ENCODE measurements around the gene TLR10. TPM values are rescaled to one million over a fixed set of nuclear protein-coding genes. Genes with fewer than 3 reads are reported as not detected.
"Not testable (repeated sequence)": the region's sequence is repeated elsewhere in the genome, so short reads cannot be mapped to it uniquely, and the experiment has no call there.

The TLR10 gene
- polyA plus RNA-seq, 3 donors = 0.64 to 0.87 (median 0.65) TPM

DNA sequence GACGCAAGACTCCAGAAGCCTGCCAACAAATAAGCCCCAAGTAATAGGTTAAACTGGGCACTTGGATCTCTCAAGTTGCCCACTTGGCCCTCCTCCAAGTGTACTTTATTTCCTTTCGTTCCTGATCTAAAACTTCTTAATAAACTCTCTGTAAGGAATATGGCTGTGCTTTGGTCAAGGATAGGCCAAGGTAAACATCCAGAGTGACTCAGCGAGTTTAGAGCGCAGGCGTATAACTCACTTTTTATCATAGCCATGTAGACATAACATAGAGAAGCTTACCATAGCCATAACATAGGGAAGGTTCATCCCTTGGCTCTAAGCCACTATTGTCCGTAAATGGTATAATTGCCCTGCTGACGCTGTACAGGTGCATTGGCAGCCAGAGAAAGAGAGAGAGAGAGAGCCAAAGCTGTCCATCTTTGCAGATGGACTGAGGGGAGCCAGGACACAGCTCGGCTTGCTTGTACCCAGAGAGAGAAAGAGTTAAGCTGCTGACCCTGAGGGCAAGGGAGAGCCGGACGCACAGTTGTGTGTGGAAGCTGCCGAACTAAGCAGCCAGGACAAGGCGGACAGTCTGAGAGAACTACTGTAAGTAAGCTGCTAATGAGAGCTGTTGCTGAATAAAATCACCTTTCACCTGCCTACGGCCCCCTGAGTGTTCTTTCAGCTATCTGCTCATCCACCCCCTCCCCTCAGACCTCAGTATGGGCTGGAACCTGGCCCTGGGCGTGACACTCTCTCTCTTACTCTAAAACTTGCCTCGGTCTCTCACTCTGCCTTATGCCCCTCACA lies 20.0 kb upstream of the TLR10 start:
- no peak for DNase-seq (ENCODE audit: low read depth in 3 of 3, low spot score in 2 of 3)

- no peak for DNase-seq (ENCODE audit: low read depth in 3 of 3, low spot score in 2 of 3)
Measured at GRCh38 chr4:38800961-38801450, 18.2 kb upstream of the TLR10 start.

DNA sequence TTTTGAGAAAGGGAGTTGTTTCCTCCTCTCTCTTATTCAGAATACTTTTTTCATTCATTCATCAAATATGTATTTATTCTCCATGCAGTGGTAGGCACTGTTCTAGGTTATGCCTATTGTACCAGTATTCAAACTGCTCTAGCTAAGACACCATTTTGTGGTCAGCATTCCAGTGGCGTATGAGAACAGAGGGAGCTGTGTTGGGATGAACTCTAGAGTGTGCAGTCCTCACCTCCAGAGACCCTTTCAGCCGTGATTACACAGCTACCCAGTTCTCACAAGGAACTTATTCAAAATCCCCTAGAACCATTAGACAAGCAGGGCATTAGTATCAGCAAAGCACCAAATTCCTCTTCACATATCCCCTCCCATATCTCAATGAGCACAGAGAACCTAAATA lies 17.6 kb upstream of the TLR10 start:
- no peak for DNase-seq (ENCODE audit: low read depth in 3 of 3, low spot score in 2 of 3)

GRCh38 chr4:38795087-38795486 lies 12.3 kb upstream of the TLR10 start:
- DNase-seq (ENCODE audit: low read depth in 3 of 3, low spot score in 2 of 3) = no peak

DNA sequence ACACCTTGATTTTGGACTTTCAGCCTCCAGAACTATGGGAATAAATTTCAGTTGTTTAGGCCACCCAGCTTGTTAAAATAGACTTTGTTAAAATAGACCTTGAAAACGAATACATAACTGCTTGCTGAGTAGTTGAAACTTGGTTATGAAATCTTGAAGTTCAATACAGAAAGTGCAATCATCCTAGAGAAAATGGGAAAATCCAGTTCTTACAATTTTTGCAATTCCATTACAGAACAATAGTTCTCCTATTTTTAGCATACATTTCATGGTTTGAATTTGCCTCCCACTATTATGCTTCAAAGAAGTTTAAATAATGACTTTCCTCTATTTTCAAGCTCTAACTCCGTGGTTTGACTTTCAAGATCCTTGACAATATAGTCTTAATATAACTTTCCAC lies 11.3 kb upstream of the TLR10 start:
- DNase-seq (ENCODE audit: low read depth in 3 of 3, low spot score in 2 of 3) = no peak

DNA sequence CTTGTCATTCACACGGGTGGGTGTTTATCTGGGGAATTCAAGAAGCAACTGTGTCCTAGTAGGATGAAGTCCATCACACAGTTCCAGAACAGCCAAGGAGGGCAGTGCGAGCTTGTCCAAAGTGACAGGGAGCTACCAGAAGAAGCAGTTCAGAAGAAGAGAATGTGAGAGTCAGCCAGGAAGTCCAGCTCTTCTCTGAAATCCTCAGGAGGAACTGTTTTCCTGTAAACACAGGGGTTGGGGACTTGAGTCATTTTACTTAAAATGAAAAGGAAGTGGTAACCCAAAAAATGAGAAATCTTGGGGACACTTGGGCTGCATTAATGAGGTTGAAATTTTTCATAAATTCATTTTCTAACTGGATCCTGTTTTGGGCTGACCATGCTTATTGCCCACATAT lies 8.2 kb upstream of the TLR10 start:
- no peak for DNase-seq (ENCODE audit: low read depth in 3 of 3, low spot score in 2 of 3)

DNA sequence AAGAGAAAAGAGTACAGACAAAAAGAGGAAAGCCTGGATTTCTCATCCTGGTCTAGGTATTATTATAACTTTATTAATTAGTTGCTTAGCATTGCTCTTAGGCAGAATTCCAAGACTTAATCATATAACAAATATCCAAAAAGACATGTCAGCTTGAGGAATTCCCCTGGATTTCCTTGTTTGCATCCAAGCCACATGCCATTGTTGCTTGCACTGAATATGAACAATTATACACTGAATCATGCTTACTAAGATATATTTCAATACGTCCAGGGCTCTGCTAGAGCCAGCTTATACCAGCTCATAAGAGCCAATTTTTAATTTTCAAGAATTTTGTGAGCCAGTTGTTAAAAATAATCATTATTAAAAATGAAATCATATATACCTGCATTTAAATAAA lies 5.5 kb upstream of the TLR10 start:
- DNase-seq (ENCODE audit: low read depth in 3 of 3, low spot score in 2 of 3) = no peak

DNA sequence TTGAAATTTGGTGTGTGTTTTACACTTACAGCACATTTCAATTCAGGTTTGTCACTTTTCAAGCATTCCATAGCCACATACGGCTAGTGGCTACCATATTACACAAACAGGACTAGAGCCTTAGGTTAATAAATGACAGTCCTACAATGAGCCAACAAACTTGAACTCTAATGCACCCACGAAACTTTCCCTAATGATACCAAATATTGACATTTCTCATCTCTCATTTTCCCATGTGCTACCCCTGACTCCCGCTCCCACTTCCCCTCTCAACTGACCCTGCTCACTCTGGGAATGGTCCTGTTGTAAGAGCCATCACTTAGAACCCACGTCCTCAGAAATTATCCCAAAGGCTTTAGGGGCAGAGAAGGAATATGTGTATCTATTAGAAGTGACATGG lies 4.9 kb upstream of the TLR10 start:
- DNase-seq (ENCODE audit: low read depth in 3 of 3, low spot score in 2 of 3) = no peak

GRCh38 chr4:38785901-38786402 lies 3.2 kb upstream of the TLR10 start:
- no peak for DNase-seq (ENCODE audit: low read depth in 3 of 3, low spot score in 2 of 3)

GRCh38 chr4:38785041-38785790 lies 2.4 kb upstream of the TLR10 start:
- no peak for DNase-seq (ENCODE audit: low read depth in 3 of 3, low spot score in 2 of 3)

- DNase-seq (ENCODE audit: low read depth in 3 of 3, low spot score in 2 of 3) = no peak
Measured at GRCh38 chr4:38784141-38784540, 1.4 kb upstream of the TLR10 start.

DNA sequence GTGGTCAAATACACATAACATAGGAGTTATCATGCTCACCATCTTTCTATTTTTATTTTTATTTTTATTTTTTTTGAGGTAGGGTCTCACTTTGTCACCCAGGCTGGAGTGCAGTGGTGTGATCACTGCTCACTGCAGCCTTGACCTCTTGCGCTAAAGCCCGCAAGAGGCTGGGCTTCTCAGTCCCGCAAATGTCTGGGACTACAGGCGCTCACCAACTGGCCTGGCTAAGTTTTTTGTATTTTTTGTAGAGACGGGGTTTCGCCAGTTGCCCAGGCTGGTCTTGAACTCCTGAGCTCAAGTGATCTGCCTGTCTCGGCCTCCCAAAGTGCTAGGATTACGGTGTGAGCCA lies 295 bp upstream of the TLR10 start:
- DNase-seq (ENCODE audit: low read depth in 3 of 3, low spot score in 2 of 3) = no peak

GRCh38 chr4:38781854-38782261 lies 932 bp downstream of the TLR10 start:
- DNase-seq (ENCODE audit: low read depth in 3 of 3, low spot score in 2 of 3) = no peak

GRCh38 chr4:38780833-38781484 lies 1.8 kb downstream of the TLR10 start:
- no peak for DNase-seq (ENCODE audit: low read depth in 3 of 3, low spot score in 2 of 3)

GRCh38 chr4:38779790-38780189 lies 3.0 kb downstream of the TLR10 start:
- DNase-seq (ENCODE audit: low read depth in 3 of 3, low spot score in 2 of 3) = no peak

GRCh38 chr4:38777925-38778324 lies 4.9 kb downstream of the TLR10 start:
- not testable (repeated sequence) for DNase-seq (ENCODE audit: low read depth in 3 of 3, low spot score in 2 of 3)

GRCh38 chr4:38775326-38775725 lies 7.5 kb downstream of the TLR10 start:
- DNase-seq (ENCODE audit: low read depth in 3 of 3, low spot score in 2 of 3) = no peak

- DNase-seq (ENCODE audit: low read depth in 3 of 3, low spot score in 2 of 3) = no peak
Measured at GRCh38 chr4:38774181-38774955, 8.4 kb downstream of the TLR10 start.

DNA sequence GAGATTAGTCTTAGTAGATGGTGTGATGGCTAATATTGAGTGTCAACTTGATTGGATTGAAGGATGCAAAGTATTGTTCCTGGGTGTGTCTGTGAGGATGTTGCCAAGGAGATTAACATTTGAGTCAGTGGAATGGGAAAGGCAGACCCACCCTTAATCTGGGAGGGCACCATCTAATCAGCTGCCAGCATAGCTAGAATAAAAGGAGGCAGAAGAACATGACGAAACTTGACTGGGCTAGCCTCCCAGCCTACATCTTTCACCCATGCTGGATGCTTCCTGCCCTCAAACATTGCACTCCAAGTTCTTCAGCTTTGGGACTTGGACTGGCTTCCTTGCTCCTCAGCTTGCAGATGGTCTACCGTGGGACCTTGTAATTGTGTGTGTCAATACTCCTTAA lies 12.5 kb downstream of the TLR10 start:
- not testable (repeated sequence) for DNase-seq (ENCODE audit: low read depth in 3 of 3, low spot score in 2 of 3)

GRCh38 chr4:38769857-38770256 lies 12.9 kb downstream of the TLR10 start:
- no peak for DNase-seq (ENCODE audit: low read depth in 3 of 3, low spot score in 2 of 3)

DNA sequence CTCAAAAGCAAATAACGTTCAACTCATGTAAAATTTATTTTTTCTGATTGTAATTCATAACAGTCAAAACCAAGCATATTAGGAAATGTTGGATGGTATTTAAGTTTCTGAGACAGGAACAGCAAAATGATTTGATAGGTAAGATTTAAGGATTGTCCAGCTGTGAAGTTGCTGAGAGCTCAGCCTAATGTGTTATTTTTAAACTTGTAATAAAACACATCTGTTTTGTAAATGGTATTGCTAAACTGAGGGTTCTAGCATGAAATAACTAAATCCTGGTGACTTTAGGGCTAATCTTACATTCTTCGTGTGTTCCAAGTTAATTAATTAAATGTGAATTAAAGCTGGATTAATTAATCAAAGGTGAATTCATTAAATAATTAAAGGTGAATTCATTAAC lies 13.3 kb downstream of the TLR10 start:
- no peak for DNase-seq (ENCODE audit: low read depth in 3 of 3, low spot score in 2 of 3)

Measured in right renal cortex interstitium (tissue), 3 donors.